Tibial nerve (tissue), 4 donors: ENCODE results near the gene ENTPD3. TPM values are rescaled to one million over a fixed set of nuclear protein-coding genes. Genes with fewer than 3 reads are reported as not detected.

Source experiments
- DNase-seq, 2 donors: peaks; one replicate each; pipeline ENCODE4 v3.0.0-alpha.2; 2019; ENCODE audit warnings: low spot score in 2 of 2
- H3K27ac ChIP-seq, 4 donors: fragments of 200-600 bp; sonication (generic) in 3 of 4; one replicate each; pipeline ENCODE4 v1.5.1; 2017 to 2019; ENCODE audit warnings: mild to moderate bottlenecking in 1 of 4
- H3K27me3 ChIP-seq, 2 donors: fragments of 200-600 bp; sonication (generic) in 1 of 2; one replicate each; pipeline versions ENCODE4 v1.5.1 to v1.6.0; 2017 to 2019
- H3K36me3 ChIP-seq, 3 donors: fragments of 200-600 bp; sonication (generic); one replicate each; pipeline ENCODE4 v1.5.1; 2018 to 2019
- H3K4me1 ChIP-seq, 4 donors: fragments of 200-600 bp; sonication (generic) in 3 of 4; one replicate each; pipeline ENCODE4 v1.5.1; 2017 to 2019
- H3K4me3 ChIP-seq, 4 donors: fragments of 200-600 bp; sonication (generic) in 3 of 4; one replicate each; pipeline ENCODE4 v1.5.1; 2017 to 2019; ENCODE audit warnings: mild to moderate bottlenecking in 1 of 4, moderate library complexity in 1 of 4
- H3K9me3 ChIP-seq, 4 donors: fragments of 200-600 bp; sonication (generic) in 3 of 4; one replicate each; pipeline ENCODE4 v1.5.1; 2017 to 2019
- EP300 ChIP-seq, 2 donors: sonication (generic); formaldehyde crosslinking; IDR thresholded peaks; one replicate each; pipeline ENCODE4 v1.6.1; 2017; ENCODE audit warnings: antibody characterized with exemption in 2 of 2, mild to moderate bottlenecking in 1 of 2
- POLR2A ChIP-seq, 2 donors: fragments of 450-650 bp; IDR thresholded peaks; one replicate each; pipeline ENCODE4 v1.6.1; 2017; ENCODE audit warnings: antibody characterized with exemption in 2 of 2, mild to moderate bottlenecking in 2 of 2, moderate library complexity in 2 of 2
- WGBS, 2 donors: methylation state at CpG; one replicate each; pipeline ENCODE4 v1.1.5; 2018; 5-methylcytosine and 5-hydroxymethylcytosine counted together
- total RNA-seq, 4 donors: library from RNA; depleted of rRNA; stranded (reverse); fragments of >200 nt; gene quantifications; one replicate each; pipeline ENCODE4 v1.1.0, GENCODE V29; 2016
- TF ChIP-seq, protein P1 (sequence below), 5 experiments: fragments of 200-600 bp in 3 of 5; fragments of 450-650 bp in 2 of 5; sonication (generic) in 3 of 5; IDR thresholded peaks; one replicate each; pipeline ENCODE4 v1.5.1; 2016 to 2019; ENCODE audit warnings: antibody characterized with exemption in 5 of 5, mild to moderate bottlenecking in 3 of 5, moderate library complexity in 2 of 5

Gene ENTPD3
- total RNA-seq, 4 donors from 2014 or later = 0.22 to 0.60 (median 0.41) TPM

DNA sequence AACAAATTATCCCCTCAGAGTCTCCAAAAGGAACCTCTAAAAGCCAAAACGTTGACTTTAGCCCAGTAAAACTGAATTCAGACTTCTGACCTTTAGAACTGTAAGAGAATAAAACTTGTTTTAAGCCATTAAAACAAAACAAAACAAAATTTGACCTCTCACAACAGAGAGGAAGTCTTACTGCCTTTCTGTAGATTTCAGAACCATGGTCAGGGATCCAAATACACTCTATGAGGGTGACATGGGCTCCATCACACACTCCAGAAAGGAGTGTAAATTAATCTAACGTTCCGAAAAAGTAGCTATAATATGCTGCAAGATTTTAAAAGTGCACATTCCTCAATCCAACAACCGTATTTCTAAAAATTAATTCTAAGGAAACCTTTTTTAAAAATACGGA, 50.9 kb downstream of the ENTPD3 start:
- Histone ChIP-seq H3K27me3 (no peaks in the 10 kb centered on the region), H3K36me3 (peaks cover 0 to 20% (median 0%) of the 10 kb centered on the region in 3 donors), H3K4me3 (no peak overlapping the region), H3K4me1 (no peaks in the 10 kb centered on the region), H3K27ac (no peak overlapping the region), H3K9me3 (no peaks in the 10 kb centered on the region)
- 72 to 77% methylated on average over 5 of the region's 5 CpGs for WGBS, 2 donors
- no peak for DNase-seq
- no peak for TF ChIP-seq EP300 (IDR thresholded peaks at IDR 0.05)
- TF ChIP-seq, protein P1, sequence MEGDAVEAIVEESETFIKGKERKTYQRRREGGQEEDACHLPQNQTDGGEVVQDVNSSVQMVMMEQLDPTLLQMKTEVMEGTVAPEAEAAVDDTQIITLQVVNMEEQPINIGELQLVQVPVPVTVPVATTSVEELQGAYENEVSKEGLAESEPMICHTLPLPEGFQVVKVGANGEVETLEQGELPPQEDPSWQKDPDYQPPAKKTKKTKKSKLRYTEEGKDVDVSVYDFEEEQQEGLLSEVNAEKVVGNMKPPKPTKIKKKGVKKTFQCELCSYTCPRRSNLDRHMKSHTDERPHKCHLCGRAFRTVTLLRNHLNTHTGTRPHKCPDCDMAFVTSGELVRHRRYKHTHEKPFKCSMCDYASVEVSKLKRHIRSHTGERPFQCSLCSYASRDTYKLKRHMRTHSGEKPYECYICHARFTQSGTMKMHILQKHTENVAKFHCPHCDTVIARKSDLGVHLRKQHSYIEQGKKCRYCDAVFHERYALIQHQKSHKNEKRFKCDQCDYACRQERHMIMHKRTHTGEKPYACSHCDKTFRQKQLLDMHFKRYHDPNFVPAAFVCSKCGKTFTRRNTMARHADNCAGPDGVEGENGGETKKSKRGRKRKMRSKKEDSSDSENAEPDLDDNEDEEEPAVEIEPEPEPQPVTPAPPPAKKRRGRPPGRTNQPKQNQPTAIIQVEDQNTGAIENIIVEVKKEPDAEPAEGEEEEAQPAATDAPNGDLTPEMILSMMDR (IDR thresholded peaks at IDR 0.05) = no peak
- TF ChIP-seq POLR2A (IDR thresholded peaks at IDR 0.05) = no peak

DNA sequence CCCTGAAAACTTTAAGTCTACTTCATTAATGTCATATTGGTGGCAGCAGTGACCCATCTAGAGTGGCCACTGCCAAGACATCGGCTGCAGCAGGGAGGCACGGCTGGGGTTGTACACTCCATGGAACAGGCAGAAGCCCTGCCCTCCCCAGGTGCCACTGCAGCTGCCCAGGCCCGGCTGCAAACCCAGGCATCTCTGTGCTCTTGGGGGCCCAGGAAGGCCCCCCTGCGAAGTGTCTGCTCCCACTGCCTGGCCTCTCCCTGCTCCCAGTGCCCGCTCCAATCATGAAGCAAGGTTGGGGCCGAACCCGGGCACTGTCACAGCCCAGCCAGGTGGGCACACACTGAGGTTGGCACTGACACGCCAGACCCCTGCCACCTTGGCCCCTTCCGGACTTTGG, 58.1 kb downstream of the ENTPD3 start:
- no peak for DNase-seq
- no peaks in the 10 kb centered on the region for H3K27me3 ChIP-seq
- TF ChIP-seq POLR2A (IDR thresholded peaks at IDR 0.05) (no peak), EP300 (IDR thresholded peaks at IDR 0.05) (no peak)
- TF ChIP-seq, protein P1 (IDR thresholded peaks at IDR 0.05) = no peak
- H3K9me3 ChIP-seq = no peaks in the 10 kb centered on the region
- WGBS, 2 donors = 92% methylated on average over 9 of the region's 9 CpGs
- no peaks in the 10 kb centered on the region for H3K4me1 ChIP-seq
- no peak overlapping the region for H3K27ac ChIP-seq
- no peak overlapping the region for H3K4me3 ChIP-seq
- H3K36me3 ChIP-seq = peaks cover 0 to 42% (median 0%) of the 10 kb centered on the region in 3 donors

DNA sequence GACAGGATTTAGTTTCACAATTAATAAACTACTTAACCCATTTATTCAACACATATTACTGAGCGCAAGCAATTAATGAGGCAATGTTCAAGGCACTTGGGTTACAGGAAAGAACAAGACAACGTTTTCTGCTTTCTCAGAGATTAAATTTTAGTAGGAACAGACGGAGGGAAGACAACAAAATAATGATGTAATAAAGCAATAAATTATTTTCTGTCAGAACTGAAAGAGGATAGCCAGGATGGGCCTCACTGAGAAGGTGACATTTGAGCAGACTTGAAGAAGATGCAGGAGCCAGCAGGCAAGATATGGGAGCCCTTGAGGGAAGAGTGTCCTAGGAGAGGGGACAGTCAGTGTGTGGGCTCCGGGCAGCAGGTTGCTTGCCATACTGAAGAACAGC, 58.9 kb downstream of the ENTPD3 start:
- no peaks in the 10 kb centered on the region for H3K27me3 ChIP-seq
- no peak overlapping the region for H3K4me3 ChIP-seq
- H3K27ac ChIP-seq = no peak overlapping the region
- no peak for DNase-seq
- WGBS, 2 donors = 74% methylated on average over 4 of the region's 4 CpGs
- H3K9me3 ChIP-seq = no peaks in the 10 kb centered on the region
- no peaks in the 10 kb centered on the region for H3K4me1 ChIP-seq
- TF ChIP-seq, protein P1 (IDR thresholded peaks at IDR 0.05) = no peak
- TF ChIP-seq POLR2A (IDR thresholded peaks at IDR 0.05) (no peak), EP300 (IDR thresholded peaks at IDR 0.05) (no peak)
- peaks cover 0 to 50% (median 4%) of the 10 kb centered on the region in 3 donors for H3K36me3 ChIP-seq

DNA sequence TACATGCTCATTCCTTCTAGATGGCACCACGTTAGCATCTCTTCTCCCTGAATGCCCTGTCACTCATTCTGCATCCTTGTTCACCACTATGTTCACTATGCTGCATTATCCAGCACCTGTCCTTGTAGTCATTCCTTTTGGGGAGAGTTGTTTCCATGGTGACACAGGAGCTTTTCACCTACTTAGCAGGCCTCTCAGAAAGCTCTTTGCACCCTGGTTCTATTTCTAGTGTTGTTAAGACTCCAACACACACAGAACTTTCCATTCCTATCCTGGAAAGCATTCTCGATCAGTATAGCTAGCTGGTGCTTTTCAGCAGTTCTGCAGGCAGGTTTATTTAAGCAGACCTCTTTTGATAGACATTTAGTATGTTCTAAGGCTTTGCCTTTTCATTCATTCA, 63.5 kb downstream of the ENTPD3 start:
- H3K9me3 ChIP-seq = no peaks in the 10 kb centered on the region
- peaks cover 0 to 22% (median 9%) of the 10 kb centered on the region in 4 donors for H3K4me1 ChIP-seq
- H3K27ac ChIP-seq = no peak overlapping the region
- TF ChIP-seq POLR2A (IDR thresholded peaks at IDR 0.05) = no peak
- TF ChIP-seq EP300 (IDR thresholded peaks at IDR 0.05) = no peak
- TF ChIP-seq, protein P1 (IDR thresholded peaks at IDR 0.05) = no peak
- peaks cover 0 to 31% (median 6%) of the 10 kb centered on the region in 3 donors for H3K36me3 ChIP-seq
- no peak overlapping the region for H3K4me3 ChIP-seq
- WGBS, 2 donors = 85 to 86% methylated on average over 2 of the region's 2 CpGs
- no peaks in the 10 kb centered on the region for H3K27me3 ChIP-seq
- no peak for DNase-seq

DNA sequence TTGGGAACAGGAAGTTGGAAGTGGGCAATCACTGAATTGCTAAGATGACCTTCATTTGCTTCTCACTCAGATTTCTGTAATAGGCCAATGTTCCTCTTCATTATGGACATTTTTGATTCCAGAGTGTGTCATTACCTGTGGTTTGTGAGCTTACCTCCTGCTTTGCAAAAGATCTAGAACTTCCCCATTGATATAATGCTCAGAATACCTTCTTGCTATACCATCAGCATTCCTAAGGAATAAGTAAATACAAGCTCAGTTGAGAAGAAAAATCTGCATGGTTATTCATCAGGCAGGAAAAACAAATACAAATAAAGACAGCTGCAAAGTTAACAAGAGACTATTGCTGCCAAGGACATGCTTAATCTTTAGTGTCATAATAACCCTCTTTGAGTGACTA, 64.6 kb downstream of the ENTPD3 start:
- peak overlapping the region in 2 of 4 donors; percentile 95 to 97 for H3K27ac ChIP-seq
- H3K9me3 ChIP-seq = no peaks in the 10 kb centered on the region
- DNase-seq = no peak
- TF ChIP-seq EP300 (IDR thresholded peaks at IDR 0.05) = no peak
- TF ChIP-seq POLR2A (IDR thresholded peaks at IDR 0.05) = no peak
- TF ChIP-seq, protein P1 (IDR thresholded peaks at IDR 0.05) = no peak
- peaks cover 0 to 20% (median 6%) of the 10 kb centered on the region in 3 donors for H3K36me3 ChIP-seq
- H3K4me3 ChIP-seq = no peak overlapping the region
- peaks cover 0 to 28% (median 14%) of the 10 kb centered on the region in 4 donors for H3K4me1 ChIP-seq
- H3K27me3 ChIP-seq = no peaks in the 10 kb centered on the region
